ENCODE results near the gene MTMR4. TPM values are rescaled to one million over a fixed set of nuclear protein-coding genes. Genes with fewer than 3 reads are reported as not detected.
A peak's percentile ranks its signal among the peaks of the same experiment; 100 is the strongest.
"Not testable (repeated sequence)": the region's sequence is repeated elsewhere in the genome, so short reads cannot be mapped to it uniquely, and the experiment has no call there.

The MTMR4 gene
- total RNA-seq, 1 experiment from 2014 or later: 26.1 TPM

GRCh38 chr17:58527949-58528348, 13.5 kb upstream of the MTMR4 start:
- no peak for DNase-seq (ENCODE audit: extremely low read depth, low read depth)

DNA sequence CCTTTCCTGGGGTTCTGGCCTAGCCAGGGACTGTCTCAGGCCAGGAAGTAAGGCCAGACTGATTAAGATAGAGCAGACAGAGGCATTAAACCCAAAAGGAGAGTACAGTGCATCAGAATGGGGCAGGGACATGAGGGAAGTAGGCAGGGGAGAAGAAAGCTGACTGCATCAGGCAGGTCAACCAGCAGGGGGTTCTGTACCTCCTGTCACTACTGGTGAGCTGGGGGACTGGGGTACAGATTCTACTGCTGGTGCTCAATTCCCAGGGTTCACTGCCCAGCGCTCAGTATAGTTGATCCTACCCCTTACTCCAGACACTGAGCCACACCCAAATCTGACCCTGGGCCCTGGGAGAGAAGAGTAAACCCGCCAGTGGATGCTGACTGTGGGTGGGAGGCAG, 12.9 kb upstream of the MTMR4 start:
- DNase-seq (ENCODE audit: extremely low read depth, low read depth): no peak

DNA sequence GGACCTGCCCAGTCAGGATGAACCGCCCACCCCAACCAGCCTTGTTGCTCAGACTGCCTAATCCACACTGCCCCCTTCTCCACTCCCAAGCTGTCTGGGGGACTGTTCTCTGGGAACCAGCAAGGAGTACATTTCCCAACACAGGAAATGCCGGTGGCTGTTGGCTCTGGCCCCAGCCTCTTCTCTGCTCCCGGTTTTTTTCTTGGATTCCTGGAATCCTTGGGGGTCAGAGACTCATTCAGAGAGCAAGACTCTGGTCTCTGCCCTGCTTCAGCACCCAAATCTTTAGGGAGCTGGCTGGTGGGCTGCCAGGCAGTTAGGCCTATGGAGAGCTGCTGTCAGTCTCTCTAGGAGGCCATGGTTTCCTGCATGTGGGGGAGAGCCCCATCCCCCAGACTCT, 10.8 kb upstream of the MTMR4 start:
- DNase-seq (ENCODE audit: extremely low read depth, low read depth): no peak

- no peak for DNase-seq (ENCODE audit: extremely low read depth, low read depth)
Measured at GRCh38 chr17:58521680-58522079, 7.2 kb upstream of the MTMR4 start.

GRCh38 chr17:58520843-58521430, 6.5 kb upstream of the MTMR4 start:
- DNase-seq (ENCODE audit: extremely low read depth, low read depth): peak; percentile 52

GRCh38 chr17:58517928-58518609, 3.6 kb upstream of the MTMR4 start:
- peak; percentile 100 for DNase-seq (ENCODE audit: extremely low read depth, low read depth)

DNA sequence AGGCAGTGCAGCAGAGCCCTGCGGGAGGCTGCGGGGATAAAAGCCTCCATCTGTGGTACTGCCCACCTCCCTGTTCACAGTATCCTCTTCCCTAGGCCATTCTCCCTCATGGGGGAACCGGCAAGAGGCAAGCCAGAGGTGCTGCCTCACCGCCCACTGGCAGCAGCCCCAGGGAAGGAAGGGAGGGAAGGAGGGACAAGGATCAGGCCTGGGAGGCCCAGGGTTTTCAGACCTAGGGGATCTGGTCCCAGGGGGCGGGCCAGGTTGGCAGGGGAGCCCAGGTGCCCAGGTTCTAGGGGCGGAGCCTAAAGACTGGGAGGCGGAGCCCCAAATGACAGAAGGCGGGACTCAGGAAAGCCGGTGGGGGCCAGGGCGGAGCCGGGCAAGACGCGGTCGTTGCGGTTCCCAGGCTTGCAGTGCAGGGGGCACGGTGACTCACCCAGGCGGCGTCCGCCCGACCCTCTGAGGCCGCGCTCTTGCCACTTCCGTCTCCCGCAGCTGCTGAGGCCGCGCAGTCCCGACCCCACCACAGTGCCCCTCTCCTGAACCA, 3.0 kb upstream of the MTMR4 start:
- no peak for DNase-seq (ENCODE audit: extremely low read depth, low read depth)

- no peak for DNase-seq (ENCODE audit: extremely low read depth, low read depth)
Measured at GRCh38 chr17:58516644-58517377, 2.4 kb upstream of the MTMR4 start.

DNA sequence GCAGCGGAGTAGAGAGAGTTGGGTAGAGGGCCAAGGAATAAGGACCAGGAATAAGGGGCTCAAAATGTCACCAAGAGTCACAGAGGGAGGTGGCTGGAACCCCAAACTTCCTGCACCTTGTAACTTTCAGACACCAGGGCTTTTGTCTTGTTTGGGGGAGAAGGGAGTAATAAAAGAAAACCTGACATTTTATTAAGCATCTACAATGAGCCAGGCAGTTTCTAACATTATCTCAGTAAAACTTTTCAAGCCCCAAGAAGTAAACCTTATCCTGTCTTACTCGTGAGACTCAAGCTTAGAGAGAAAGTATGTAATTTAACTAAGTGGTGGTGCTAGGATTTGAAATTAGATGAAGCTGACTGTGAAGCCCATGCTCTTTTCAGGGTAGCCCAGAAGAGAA, 848 bp upstream of the MTMR4 start:
- DNase-seq (ENCODE audit: extremely low read depth, low read depth): no peak

GRCh38 chr17:58514770-58515157, 326 bp upstream of the MTMR4 start:
- DNase-seq (ENCODE audit: extremely low read depth, low read depth): no peak

DNA sequence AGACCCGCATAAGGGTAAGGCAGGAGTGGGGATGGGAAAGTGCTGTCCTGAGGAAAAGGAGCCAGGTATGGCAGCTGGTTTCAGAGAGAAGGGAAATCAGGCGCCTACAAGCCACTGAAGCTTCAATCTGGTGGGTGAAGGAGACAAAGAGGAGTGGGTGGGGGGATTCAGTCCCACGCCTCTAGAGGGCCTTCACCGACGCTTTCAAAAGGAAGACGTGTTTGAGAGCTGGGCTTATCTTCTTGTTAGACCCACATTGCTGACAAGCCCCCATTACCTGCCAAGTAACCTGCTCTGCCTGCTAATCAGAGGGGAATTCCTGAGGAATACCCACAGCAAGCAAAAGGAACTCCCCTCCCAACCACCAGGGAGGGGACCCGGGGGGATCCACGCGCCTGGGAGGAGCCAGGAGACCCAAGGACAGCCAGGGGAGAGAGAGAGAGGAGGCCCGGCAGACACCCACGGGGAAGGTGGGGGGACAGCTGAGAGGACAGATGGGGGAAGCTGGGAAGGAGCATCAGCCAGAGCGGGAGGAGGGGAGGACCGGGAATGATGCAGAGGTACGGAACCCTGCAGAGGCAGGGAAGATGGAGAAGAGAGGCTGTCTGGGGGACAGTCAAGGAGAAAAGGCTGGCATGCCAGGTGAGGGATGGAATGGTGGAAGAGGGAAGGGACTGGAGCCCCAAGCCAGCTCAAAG, 1.0 kb downstream of the MTMR4 start:
- DNase-seq (ENCODE audit: extremely low read depth, low read depth): no peak

- DNase-seq (ENCODE audit: extremely low read depth, low read depth): no peak
Measured at GRCh38 chr17:58510075-58510474, 4.4 kb downstream of the MTMR4 start.

DNA sequence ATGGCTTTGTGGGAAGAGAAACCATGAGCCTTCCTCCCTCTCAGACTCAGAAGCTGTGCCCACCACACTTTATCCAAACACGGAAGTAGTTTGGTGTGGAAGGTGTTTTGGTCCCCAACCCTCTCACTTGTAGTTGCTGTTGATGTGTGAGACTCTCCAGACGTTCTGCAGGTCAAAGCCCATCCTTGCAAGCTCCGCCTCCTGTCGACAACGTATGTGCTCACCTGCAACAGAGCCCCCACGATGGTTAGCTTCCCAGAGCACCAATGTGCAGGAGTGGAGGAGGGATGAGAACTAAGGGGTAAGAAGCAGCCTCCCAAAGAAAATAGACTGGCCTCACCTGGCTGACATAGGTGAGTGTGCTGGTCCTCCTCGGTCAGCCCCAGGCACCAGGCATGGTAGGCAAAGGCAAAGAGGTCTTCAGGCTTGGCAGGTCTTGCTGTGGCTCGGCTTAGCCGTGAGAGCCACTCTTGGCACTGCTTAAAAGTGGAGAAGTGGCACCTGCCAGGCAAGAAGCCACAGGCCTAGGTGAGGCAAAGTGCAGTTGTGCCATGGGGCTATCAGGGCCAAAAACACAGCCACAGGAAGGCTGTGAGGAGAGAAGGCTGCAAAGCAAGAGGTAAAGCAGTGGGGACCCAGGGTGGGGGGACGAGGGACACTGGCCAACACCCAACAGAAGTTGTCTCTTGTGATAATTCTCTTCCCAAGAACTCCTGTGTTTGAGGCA, 5.9 kb downstream of the MTMR4 start:
- DNase-seq (ENCODE audit: extremely low read depth, low read depth): no peak

GRCh38 chr17:58507123-58507634, 7.3 kb downstream of the MTMR4 start:
- DNase-seq (ENCODE audit: extremely low read depth, low read depth): no peak

GRCh38 chr17:58506354-58507080, 7.9 kb downstream of the MTMR4 start:
- DNase-seq (ENCODE audit: extremely low read depth, low read depth): no peak

DNA sequence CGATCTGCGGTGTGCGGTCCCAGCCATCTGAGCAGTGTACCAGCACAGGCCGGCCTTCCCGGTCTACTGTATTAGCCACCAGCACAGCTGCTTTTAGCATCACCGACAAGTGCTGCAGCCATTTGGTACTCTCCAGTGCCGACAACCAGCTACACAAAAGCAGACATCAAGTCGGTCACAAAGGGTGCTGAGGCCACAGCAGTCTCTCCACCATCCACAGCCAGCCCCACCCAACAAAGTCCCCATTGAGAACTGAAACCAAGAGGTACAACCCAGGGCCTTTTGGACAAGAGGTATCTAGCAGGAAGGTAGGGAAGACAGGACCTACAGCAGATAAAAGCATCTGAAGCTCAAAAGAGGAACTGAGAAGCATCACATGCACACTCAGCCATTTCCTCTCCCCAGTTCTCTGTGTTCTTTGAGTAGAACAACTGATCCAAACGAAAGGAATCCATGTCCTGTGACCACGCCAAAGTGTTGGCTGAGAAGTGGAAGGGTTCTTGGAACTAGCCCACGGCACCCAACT, 9.5 kb downstream of the MTMR4 start:
- DNase-seq (ENCODE audit: extremely low read depth, low read depth): no peak

- no peak for DNase-seq (ENCODE audit: extremely low read depth, low read depth)
Measured at GRCh38 chr17:58503866-58504265, 10.6 kb downstream of the MTMR4 start.

DNA sequence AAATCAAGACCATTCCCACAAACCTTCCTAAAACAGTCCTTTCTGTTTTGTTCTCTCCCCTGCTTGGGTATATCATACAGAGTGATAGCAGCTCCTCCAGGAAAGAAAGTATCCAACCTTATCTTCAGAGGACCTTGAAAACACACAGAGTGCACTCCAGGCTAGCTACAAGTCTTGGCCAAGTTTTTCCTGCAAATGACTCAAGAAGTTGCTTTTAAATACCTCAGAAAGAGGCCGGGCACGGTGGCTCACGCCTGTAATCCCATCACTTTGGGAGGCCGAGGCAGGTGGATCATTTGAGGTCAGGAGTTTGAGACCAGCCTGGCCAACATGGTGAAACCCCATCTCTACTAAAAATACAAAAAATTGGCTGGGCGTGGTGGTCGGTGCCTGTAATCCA, 11.3 kb downstream of the MTMR4 start:
- DNase-seq (ENCODE audit: extremely low read depth, low read depth): not testable (repeated sequence)

- no peak for DNase-seq (ENCODE audit: extremely low read depth, low read depth)
Measured at GRCh38 chr17:58501451-58501850, 13.0 kb downstream of the MTMR4 start.
